NCI-H345 treated with DMSO at 0.1 percent for 48 hours (cell line): ENCODE measurements around the gene NDUFAF5.

Experiments
- DNase-seq: peaks from one replicate; lab custom pipeline; 2025; ENCODE audit not compliant: unreplicated experiment; lab: John Stamatoyannopoulos, UW

The NDUFAF5 gene

DNA sequence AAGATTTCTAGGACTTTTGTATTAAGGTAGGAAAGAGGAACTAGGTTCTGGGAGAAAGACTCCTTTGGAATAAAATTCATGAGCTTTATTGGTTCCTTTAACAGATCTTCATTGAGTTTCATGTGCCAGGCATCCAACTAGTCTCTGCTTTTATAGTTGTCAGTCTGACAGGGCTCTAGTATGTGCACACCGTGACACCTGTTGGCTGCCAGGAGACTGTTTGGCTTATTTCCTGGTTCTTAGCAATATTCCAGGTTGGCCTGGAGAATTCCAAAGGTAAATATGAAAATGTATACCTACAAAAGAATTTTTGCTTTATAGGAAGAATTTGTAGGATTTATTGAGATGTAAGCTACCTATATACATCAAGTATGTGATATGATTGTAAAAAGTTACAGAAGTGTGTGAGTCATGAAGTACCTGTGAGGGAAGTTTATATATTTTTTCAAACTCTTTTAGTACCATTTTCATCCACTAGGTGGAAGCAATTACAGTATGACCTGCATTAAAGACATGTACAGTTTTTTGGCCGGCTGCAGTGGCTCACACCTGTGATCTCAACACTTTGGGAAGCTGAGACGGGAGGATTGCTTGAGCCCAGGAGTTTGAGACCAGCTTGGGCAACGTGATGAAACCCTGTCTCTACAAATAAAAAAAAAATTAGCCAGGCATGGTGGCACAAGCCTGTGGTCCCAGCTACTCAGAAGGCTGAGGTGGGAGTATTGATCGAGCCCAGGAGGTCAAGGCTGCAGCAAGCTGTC is 35.2 kb downstream of the NDUFAF5 start:
- DNase-seq = peak; percentile 59

DNA sequence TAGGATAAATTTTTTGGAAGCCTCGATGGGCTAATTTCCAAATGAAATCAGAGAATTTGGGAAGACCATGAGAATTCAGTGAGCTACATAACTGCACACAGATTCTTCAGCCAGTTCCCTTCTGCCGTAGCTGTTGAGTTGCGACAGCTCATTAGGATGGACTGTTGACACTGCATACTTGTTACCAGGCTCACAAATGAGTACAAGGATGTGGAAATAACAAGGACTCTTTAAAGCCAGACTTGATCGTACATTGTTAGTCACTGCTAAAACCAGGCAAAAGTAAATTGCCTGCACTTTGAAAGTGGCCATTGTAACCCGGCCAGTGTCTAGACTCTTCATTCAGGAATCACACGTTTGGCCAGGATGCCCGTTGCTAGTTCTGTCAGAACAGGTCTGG is 37.0 kb downstream of the NDUFAF5 start:
- no peak for DNase-seq

DNA sequence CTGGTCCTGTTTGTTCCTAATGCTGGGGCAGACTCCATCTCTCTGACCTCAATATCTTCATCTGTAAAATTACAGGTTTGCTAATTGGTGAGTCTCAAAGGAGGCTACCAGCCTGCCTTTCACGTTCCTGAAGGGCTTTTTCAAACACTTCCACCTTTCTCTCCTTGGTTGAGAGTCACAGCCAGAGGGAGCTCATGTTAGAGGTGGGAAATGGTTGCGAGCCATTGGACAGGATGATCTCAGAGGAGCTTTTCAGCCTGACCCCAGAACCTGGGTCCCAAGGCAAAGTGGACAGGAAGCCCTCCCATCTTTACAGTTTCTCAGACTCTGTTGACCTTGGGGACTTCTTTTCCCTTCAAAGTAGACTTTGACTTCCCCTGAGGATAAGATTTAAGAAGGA is 37.6 kb downstream of the NDUFAF5 start:
- DNase-seq = no peak

GRCh38 chr20:13824459-13824858 is 39.6 kb downstream of the NDUFAF5 start:
- no peak for DNase-seq

- DNase-seq = no peak
Measured at GRCh38 chr20:13825465-13825864, 40.6 kb downstream of the NDUFAF5 start.

DNA sequence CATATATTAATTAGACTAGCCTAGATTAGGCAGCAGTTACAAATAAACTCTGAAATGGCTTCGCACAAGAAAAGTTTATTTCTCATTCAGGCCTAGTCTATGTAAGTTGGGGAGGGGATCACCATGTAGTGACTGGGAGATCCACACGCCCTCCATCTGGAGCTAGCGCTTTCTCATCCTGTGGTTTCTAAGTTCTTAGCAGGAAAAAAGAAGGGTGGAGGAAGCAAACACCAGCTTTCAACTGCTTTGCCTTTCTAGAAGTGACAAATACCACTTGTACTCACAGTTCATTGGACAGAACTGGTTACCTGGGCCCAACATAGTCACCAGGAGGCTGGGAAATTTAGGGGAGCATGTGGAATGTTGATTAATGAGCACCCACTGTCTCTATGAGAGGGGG is 46.6 kb downstream of the NDUFAF5 start:
- DNase-seq = no peak

DNA sequence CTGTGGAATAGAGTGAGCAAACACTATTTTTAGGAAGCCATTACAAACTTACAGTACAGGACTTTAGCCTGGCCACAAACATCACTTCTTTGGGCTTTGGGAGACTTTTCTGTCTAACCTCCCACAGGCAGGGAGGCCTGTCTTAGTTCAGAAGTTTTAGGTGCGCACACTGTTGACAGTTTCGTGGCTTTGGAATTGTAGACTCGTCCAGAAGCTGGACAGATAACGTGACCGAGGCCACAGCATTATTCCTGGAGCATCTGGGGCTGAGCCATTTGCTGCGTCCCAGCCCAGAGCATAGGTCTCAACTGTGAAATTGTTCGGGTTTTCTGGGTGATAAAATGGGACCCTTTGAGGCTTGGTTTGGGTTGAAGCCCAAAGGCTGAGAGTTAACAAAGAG is 53.8 kb downstream of the NDUFAF5 start:
- DNase-seq = no peak

DNA sequence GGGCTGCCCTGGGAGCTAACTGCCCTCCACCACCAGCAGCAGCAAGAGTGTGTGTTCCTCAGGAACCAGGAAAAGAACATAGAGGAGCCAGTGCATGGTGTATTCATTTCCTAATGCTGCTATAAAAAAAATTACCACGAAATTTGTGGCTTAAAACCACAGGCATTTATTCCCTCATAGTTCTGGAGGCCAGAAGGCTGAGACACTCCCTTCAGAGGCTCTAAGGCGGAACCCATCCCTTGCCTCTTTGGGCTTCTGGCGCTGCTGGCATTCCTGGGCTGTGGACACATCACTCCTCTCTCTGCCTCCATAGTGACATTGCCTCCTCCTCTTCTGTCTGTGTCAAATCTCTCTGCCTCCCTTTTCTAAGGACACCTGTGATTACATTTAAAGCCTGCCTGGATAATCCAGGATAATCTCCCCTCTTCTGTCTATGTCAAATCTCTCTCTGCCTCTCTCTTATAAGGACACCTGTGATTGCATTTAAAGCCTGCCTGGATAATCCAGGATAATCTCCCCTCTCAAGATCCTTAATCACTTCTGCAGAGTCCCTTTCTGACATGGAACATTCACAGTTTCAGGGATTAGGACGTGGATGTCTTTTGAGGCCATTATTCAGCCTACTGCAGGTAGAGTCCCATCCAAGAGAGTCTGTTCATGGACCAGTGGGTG is 54.7 kb downstream of the NDUFAF5 start:
- no peak for DNase-seq

DNA sequence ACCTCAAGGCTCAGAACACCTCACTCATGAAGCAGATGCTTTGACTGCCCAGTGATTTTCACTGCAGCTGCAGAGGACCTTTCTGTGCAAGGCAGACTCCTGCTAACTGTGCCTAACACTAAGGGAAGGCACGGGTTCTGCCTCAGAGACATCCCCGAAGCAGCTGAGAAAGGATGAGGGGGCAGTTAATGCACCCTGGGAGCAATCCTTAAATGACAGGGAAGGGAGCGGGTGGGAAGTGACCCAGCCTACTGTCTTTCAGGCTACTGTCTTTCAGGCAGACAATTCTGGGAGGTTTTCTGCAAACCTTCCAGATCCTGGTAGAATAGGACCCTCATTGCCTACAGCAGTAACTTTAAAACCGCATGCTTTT is 55.3 kb downstream of the NDUFAF5 start:
- DNase-seq = no peak

DNA sequence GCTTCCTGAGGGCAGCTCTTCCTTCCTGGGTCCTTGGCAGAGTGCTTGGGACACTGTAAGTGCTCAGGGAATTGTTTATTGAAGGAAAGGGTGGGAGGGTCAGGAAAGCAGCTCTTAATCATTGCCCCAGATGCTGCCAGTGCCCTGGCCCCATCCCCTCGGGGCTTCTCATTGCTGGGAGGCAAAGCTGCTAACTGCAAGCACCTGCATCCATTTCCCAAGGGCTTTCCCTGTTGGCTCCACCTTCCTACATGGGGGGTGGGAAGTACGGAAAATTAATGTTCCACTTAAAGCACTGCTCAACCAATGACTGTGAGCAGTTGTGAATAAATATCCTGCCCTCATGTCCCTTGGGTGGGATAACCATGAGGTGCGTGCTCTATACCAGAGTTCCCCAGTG is 56.4 kb downstream of the NDUFAF5 start:
- no peak for DNase-seq

DNA sequence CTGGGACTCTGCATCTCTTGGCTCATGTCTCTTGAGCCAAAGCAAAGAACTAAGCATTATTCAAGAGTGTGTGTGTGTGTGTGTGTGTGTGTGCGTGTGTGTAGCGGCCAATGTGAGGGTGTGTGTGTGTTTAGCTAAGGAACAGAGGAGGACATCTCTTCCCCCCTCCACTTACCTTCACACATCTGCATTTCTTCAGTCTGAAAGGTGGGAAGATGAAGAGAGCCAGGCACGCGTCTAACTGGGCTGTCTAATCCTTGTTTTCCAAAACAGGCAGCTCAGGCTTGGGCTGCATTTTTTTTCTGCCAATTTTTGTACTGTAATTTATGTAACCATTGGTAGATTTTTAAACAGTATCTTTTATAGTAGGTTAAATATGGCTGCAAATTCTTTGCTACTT is 59.5 kb downstream of the NDUFAF5 start:
- no peak for DNase-seq

- no peak for DNase-seq
Measured at GRCh38 chr20:13851279-13851678, 66.5 kb downstream of the NDUFAF5 start.

GRCh38 chr20:13852306-13852705 is 67.5 kb downstream of the NDUFAF5 start:
- DNase-seq = no peak

DNA sequence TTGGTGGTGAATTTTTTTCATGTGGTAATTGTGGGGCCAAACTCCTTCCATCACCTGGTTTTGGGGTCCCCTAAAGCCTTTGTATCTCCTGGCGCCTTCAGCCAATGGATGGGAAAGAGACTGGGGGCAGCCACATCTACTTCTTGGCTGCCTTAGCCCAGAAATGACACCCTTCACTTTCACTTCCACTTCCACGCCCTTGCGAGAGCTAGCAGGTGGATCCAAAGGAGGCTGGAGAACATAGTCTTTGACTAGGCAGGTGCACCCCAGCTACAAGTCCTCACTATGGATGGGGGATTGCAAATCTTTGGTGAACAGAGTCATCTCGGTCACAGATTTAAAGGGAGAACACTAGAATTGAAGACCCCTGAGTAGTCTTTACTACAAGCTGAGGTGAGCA is 70.8 kb downstream of the NDUFAF5 start:
- no peak for DNase-seq

GRCh38 chr20:13856354-13856753 is 71.5 kb downstream of the NDUFAF5 start:
- no peak for DNase-seq

DNA sequence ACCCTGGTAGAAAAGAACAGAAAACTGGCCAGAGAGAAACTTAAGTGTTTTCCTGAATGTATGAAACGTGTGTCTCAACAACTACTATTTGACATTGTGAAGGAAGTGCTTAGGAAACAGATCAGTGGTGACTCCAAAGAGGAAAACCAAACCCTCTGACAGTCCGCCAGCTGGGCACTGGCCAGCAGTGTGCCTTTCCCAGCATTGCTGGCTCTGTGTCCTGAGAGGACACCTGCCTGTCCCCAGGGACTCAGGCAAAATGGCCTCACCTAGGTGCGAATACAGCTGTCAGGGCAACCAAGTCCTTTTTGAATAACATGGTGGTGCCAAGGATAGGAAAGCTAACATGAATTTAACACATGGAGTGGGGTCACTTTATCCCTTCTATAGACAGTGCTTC is 72.5 kb downstream of the NDUFAF5 start:
- DNase-seq = peak; percentile 23

GRCh38 chr20:13857961-13858360 is 73.1 kb downstream of the NDUFAF5 start:
- DNase-seq = no peak

DNA sequence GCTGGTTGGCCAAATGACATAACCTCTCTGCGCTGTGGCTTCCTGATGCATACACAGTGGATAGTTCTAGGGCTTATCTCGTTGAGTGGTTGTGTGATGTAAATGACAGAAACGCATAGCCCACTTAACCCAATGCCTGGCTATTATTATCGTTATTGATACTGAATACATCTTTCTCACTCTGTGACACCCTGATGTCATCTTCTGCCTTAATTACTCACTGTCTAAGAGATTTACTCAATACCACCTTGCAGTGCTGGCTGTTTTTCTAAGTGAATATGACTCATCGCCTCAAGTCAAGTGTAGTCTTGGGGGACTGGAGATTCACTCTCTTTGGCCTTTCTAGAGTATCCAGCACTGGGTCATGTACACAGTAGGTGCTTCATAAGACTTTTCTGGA is 73.6 kb downstream of the NDUFAF5 start:
- no peak for DNase-seq

- no peak for DNase-seq
Measured at GRCh38 chr20:13858871-13859270, 74.0 kb downstream of the NDUFAF5 start.

- no peak for DNase-seq
Measured at GRCh38 chr20:13862245-13862644, 77.4 kb downstream of the NDUFAF5 start.

- DNase-seq = no peak
Measured at GRCh38 chr20:13863244-13863643, 78.4 kb downstream of the NDUFAF5 start.

DNA sequence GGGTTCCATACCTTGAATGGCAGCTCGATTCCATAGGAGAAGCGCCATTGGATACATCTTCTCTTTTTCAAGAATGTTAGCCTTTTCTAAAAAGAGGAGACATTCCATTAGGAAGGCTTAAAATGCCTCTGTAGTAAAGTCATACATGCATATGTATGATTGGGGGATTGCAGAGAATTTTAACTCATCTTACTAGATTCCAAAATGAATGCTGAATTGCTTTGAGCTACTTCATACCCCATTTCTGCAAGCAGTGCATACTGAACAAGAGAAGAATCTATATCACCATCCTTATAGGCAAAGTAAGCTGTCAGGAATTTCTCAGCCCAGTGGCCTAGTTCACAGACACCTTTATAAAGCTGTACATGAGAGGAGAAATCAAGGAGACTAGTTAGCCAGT is 80.3 kb downstream of the NDUFAF5 start:
- DNase-seq = no peak
